Adrenal gland (tissue), 5 donors: Measurements from ENCODE around the gene IPO13.
A peak's percentile ranks its signal among the peaks of the same experiment; 100 is the strongest.

ENCODE experiments used
- CTCF ChIP-seq, 6 experiments: fragments of 450-650 bp in 4 of 6; fragments of 200-600 bp in 2 of 6; sonication (generic) in 1 of 6; IDR thresholded peaks; 1 replicate in 5 of 6; 2 replicates in 1 of 6; pipeline versions ENCODE4 v1.5.1 to v1.8.0; 2016 to 2021; ENCODE audit warnings: antibody characterized with exemption in 6 of 6, mild to moderate bottlenecking in 2 of 6, moderate library complexity in 1 of 6
- POLR2A ChIP-seq, 2 donors: fragments of 450-650 bp; IDR thresholded peaks; one replicate each; pipeline ENCODE4 v1.6.1; 2017; ENCODE audit warnings: antibody characterized with exemption in 2 of 2, mild to moderate bottlenecking in 2 of 2, moderate library complexity in 1 of 2
- donor health status: DM: no; HTN: no; CAD: no.

- peak; percentile 63 to 90 (median 71) for TF ChIP-seq CTCF (IDR thresholded peaks at IDR 0.05)
- TF ChIP-seq POLR2A (IDR thresholded peaks at IDR 0.05), result peak; percentile 76 to 77
Observed at GRCh38 chr1:43946236-43947060, at the start of gene IPO13.
